ENCODE measurements around the gene UROD.
A peak's percentile ranks its signal among the peaks of the same experiment; 100 is the strongest.

UROD gene

DNA sequence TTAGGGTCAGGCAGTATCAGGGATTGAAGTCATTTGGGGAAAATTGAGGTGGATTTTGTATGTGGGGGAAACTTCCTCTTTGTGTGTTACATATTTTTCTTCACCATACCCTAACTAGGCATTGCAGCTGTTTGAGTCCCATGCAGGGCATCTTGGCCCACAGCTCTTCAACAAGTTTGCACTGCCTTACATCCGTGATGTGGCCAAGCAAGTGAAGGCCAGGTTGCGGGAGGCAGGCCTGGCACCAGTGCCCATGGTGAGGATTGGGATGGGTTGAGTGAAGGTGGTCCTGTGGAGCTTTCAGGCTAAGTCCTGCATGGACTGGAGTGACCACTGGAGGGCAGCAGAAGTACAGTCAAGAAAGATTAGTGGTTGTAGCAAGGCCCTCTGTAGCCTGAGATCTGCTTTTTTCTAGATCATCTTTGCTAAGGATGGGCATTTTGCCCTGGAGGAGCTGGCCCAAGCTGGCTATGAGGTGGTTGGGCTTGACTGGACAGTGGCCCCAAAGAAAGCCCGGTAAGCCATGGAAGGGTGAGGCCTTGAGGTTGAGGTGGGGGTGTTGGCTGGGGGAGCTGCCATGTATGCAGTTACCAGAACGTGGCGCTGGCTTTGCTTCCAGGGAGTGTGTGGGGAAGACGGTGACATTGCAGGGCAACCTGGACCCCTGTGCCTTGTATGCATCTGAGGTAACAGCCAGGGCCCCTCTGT, 2.4 kb downstream of the UROD start:
- TF ChIP-seq, protein P1, sequence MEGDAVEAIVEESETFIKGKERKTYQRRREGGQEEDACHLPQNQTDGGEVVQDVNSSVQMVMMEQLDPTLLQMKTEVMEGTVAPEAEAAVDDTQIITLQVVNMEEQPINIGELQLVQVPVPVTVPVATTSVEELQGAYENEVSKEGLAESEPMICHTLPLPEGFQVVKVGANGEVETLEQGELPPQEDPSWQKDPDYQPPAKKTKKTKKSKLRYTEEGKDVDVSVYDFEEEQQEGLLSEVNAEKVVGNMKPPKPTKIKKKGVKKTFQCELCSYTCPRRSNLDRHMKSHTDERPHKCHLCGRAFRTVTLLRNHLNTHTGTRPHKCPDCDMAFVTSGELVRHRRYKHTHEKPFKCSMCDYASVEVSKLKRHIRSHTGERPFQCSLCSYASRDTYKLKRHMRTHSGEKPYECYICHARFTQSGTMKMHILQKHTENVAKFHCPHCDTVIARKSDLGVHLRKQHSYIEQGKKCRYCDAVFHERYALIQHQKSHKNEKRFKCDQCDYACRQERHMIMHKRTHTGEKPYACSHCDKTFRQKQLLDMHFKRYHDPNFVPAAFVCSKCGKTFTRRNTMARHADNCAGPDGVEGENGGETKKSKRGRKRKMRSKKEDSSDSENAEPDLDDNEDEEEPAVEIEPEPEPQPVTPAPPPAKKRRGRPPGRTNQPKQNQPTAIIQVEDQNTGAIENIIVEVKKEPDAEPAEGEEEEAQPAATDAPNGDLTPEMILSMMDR (IDR thresholded peaks at IDR 0.05; ENCODE audit: low read depth, low read length) = peak; percentile 87
- TF ChIP-seq POLR2A (IDR thresholded peaks at IDR 0.05; ENCODE audit: extremely low read depth, insufficient read length) = no peak
- peak; percentile 85 for DNase-seq (ENCODE audit: low read depth)
- no peak overlapping the region for H3K4me3 ChIP-seq (ENCODE audit: low read depth, low read length)

DNA sequence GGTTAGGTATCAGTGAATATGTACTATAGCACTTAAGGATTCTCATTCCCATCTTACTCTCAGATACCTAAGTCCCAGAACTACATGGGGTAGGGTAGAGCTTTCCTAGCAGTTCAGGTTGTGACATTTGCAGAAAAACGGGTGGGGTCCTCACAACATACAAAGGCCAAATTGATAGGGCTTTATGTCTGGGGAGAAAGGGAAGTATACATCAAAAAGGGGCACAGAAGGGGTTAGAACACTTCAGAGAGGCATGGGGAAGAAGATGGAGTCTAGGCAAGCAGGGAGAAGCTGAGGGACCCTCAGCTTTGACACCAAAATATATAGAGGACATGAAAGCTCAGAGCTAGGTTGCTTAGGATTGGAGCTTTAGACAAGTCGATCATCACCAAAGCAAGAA, 3.6 kb downstream of the UROD start:
- TF ChIP-seq, protein P1 (IDR thresholded peaks at IDR 0.05; ENCODE audit: low read depth, low read length) = no peak
- no peak for DNase-seq (ENCODE audit: low read depth)
- no peak overlapping the region for H3K4me3 ChIP-seq (ENCODE audit: low read depth, low read length)

DNA sequence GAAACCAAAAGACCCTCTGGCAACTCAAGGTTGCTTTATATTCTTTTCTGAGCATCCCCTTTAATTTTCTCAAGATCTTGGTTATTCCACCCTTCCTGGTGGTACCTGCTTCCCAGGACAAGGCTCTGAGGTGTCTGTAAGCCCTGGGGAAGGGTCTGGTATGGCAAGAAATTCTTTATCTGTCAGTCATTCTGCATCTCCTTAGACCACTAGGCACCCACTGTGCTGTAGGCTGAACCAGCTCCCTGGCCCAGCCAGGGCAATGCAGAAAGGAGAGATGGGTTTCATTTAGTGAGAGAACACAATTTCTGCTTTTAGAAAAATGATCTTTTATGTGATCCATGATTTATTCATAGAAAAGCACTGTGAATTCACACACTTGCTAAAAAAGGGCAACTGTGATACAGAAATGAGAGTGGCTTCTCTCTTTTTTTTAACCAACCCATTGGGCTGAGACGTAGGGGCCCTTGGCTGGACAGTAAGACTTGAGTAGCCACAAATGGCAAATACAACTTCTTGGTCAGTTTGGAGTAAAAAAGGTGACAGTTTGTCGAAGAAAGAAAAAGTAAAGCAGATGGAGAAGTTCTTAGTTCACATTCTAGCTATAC, 4.1 kb downstream of the UROD start:
- DNase-seq (ENCODE audit: low read depth) = no peak
- no peak for TF ChIP-seq MYC (IDR thresholded peaks at IDR 0.05; ENCODE audit: low read depth, low read length)
- H3K4me3 ChIP-seq (ENCODE audit: low read depth, low read length) = no peak overlapping the region

DNA sequence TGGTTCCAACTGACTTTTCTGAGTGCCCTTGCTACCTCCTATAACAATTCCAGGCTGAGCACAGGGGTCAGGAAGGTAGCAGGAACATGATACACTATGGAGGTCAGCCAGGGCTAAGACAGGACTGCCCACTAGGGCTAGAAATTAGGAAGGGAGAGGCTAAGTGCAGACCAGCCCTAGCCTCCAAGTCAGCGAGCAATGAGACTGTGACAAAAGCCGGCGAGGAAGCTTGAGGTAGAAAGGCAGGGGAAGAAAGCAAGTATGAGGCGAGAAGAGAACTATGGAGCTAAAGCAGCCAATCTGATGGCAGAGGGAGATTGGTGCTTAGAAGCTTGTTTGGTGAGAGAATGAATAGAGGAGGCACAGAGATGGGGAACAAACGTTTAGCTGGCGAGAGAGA, 4.7 kb downstream of the UROD start:
- DNase-seq (ENCODE audit: low read depth) = no peak
- no peak for TF ChIP-seq MYC (IDR thresholded peaks at IDR 0.05; ENCODE audit: low read depth, low read length)
- no peak for TF ChIP-seq POLR2A (IDR thresholded peaks at IDR 0.05; ENCODE audit: extremely low read depth, insufficient read length)
- TF ChIP-seq, protein P2, sequence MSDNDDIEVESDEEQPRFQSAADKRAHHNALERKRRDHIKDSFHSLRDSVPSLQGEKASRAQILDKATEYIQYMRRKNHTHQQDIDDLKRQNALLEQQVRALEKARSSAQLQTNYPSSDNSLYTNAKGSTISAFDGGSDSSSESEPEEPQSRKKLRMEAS (IDR thresholded peaks at IDR 0.05; ENCODE audit: low read depth, low read length) = no peak
- TF ChIP-seq, protein P1 (IDR thresholded peaks at IDR 0.05; ENCODE audit: low read depth, low read length) = no peak
- no peak overlapping the region for H3K4me3 ChIP-seq (ENCODE audit: low read depth, low read length)

DNA sequence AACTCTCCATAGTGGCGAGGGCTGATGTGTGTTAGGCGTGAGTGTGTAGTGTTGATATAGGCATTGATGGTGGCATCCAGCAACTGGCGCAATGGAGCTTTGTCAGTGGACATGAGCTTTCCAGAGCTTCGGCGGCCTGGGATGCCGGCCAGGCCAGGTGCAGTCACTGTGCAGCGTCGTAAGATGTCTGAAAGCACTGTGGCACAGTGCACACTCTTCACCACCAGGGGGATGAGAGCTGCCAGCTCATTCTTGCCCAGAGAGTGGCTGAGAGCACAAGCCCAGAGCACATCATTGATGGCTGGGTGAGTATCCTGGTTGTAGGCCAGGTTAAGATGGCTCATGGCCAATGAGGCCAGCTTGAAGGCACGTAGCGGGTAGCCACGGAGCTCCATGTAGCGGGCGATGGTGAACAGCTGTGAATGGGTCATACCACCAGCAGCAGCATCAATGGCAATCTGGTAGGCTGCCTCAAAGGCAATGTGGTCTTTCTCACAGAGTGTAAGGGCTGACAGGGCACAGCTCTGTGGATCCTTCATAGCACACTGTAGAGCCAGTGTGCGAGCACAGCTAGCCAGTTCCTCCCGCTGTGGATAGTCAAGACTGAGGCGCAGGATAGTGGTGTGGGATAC, 6.7 kb downstream of the UROD start:
- peak; percentile 58 for DNase-seq (ENCODE audit: low read depth)
- H3K4me3 ChIP-seq (ENCODE audit: low read depth, low read length) = no peak overlapping the region
- TF ChIP-seq POLR2A (IDR thresholded peaks at IDR 0.05; ENCODE audit: extremely low read depth, insufficient read length) = no peak
- no peak for TF ChIP-seq MYC (IDR thresholded peaks at IDR 0.05; ENCODE audit: low read depth, low read length)
- TF ChIP-seq, protein P1 (IDR thresholded peaks at IDR 0.05; ENCODE audit: low read depth, low read length) = peak; percentile 62

DNA sequence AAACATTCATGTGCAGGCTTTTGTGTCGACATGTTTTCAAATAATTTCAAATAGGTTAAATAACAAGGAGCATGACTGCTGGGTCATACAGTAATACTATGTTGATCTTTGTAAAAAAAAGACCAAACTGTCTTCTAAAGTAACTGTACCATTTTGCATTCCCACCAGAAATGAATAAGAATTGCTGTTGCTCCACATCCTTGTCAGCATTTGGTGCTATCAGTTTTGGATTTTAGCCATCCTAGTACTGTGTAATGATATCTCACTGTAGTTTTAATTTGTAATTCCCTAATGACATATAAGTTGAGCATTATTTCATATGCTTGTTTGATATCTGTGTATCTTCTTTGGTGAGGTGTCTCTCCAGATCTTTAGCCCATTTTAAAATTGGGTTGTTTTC, 11.6 kb downstream of the UROD start:
- DNase-seq (ENCODE audit: low read depth) = no peak
- no peak overlapping the region for H3K4me3 ChIP-seq (ENCODE audit: low read depth, low read length)
- TF ChIP-seq POLR2A (IDR thresholded peaks at IDR 0.05; ENCODE audit: extremely low read depth, insufficient read length) = no peak
- TF ChIP-seq, protein P2 (IDR thresholded peaks at IDR 0.05; ENCODE audit: low read depth, low read length) = no peak
- TF ChIP-seq, protein P1 (IDR thresholded peaks at IDR 0.05; ENCODE audit: low read depth, low read length) = no peak
- no peak for TF ChIP-seq MYC (IDR thresholded peaks at IDR 0.05; ENCODE audit: low read depth, low read length)
